GM19455 (cell line): ENCODE measurements around the gene FBRS.
"Not testable (repeated sequence)": the region's sequence is repeated elsewhere in the genome, so short reads cannot be mapped to it uniquely, and the experiment has no call there.

Experiments
- ATAC-seq: cut with Tn5 transposase; IDR thresholded peaks from one replicate; pipeline ENCODE4 v1.9.1; 2021; ENCODE audit not compliant: unreplicated experiment

Gene FBRS

DNA sequence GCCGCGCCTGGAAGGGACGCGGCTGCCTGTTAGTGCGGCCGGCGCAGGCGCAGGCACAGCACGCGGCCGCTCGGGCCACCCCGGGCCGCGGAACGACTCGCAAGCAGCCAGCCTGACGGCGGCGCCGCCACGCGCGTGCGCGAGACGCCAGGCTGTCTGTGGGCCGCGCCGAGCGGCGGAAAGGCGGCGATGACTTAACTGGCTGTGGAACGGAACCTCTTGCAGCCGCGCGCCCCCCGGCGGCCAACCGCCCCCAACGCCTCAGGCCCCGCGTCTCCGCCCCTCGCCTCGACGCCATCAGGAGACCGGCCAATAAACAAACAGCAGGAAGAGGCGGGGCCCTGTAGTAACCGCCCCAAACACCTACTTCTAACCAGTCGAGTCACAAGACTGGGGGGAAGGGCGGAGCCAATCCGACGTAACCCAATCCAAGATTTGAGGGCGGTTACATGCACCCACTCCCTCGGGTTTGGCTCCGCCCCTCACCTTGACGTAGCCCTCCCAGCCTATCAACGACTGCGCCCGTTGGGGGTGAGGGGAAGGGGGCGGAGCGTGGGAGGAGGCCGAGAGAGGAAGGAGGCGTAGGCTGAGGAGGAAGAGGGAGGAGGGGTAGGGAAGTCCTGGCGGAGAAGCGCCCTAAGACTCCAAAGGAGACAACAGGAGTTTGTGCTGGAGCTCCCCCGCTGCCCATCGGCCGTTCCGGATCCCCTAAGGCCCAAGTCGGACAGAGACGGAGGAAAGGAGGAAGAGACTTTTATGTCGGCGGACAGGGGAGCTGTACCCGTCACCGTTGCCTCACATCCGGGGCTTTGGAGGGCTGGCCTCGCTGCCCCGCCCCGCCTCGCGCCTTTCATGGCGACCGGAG lies at the start of gene FBRS:
Gene FBRS (plus strand): TSS at position 566 of the 865 bp plus-strand sequence. CDS start 1,088 bp downstream, outside the sequence.
- ATAC-seq, result peak; percentile 76

DNA sequence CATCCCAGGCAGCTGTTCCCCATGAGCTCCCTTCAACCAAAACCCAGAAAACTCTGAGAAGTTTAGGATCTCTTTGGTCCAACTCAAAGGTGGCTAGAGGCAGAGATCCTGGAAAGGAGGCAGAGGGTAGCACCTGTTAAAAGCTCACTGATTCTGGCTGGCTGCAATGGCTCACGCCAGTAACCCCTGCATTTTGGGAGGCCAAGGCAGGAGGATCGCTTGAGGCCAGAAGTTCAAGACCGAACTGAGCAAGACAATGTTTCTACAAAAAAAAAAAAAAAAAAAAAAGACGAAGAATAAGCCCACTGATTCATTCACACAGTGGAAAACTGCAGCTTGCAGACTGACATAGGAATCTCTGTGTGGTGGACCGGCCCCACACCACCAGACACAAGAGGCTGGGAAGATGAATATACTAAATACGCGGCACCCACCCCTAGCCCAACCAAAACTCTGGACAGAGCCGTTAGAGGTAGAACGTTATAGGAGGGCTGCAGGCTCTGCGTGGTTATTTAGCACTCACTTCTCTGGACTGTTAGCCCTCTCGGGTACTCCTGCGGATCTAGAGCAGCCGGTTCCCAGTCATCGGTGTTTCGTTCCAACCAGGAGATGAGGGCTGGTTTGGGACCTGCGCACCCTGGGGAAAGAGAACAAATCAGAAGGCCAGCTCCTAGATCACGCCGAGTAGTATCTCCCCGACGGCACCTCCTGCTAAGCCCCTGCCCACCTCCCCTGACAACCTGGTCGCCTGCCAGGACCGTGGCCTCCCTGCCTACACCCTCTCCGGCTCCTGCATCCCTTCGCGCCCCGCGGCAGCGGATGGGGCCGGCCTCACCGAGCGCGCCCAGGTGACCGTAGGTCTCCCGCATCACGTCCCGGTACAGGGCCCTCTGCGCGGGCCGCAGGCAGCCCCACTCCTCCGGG lies 49.0 kb upstream of the FBRS start:
- peak; percentile 17 for ATAC-seq

DNA sequence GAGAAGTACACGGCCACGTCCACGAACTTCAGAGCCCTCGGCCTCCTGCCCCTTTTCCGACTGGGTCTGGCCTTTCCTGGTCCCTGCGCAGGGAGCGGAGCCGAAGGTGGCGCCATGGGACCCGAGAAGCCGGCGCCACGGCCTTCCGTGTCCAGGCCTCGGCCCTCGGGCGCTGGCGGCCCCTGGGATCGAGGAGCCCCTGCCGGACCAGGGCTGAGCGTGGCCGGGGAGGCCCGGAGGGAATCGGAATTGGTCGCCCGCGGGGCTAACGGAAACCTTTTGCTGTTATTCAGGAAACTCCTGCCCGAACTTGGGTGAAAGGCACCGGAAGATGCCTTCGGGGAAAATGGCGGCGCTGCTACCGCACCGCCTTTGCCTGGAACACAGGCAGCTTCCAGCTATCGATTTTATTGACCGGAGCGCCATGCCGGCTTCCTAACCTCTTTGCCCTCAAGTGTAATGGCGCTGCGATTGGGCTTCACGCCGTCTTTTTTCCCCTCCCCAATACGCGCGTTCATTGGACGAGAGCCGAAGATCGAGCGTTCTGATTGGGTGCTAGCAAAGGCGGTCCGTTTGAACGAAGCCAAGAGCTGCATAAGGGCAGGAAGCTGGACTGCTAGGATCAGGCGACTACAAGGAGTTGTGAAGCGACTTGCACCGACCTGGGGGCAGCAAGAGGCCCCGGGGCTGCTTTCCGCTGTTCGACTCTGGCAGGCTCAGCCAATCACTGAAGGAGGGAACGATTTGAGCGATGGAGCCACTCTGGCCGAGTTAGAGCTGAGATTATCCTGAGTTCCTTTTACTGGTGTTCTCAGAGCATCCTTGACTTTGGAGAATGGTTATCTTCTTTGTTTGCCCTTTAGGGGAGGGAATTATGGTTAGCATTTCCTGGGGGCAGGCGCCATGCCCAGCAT lies 48.0 kb upstream of the FBRS start, which contains the start of gene ZNF689:
Gene ZNF689 (minus strand): TSS at position 464 of the 914 bp plus-strand sequence. CDS start 348 bp downstream, at position 116.
- peak; percentile 87 for ATAC-seq

DNA sequence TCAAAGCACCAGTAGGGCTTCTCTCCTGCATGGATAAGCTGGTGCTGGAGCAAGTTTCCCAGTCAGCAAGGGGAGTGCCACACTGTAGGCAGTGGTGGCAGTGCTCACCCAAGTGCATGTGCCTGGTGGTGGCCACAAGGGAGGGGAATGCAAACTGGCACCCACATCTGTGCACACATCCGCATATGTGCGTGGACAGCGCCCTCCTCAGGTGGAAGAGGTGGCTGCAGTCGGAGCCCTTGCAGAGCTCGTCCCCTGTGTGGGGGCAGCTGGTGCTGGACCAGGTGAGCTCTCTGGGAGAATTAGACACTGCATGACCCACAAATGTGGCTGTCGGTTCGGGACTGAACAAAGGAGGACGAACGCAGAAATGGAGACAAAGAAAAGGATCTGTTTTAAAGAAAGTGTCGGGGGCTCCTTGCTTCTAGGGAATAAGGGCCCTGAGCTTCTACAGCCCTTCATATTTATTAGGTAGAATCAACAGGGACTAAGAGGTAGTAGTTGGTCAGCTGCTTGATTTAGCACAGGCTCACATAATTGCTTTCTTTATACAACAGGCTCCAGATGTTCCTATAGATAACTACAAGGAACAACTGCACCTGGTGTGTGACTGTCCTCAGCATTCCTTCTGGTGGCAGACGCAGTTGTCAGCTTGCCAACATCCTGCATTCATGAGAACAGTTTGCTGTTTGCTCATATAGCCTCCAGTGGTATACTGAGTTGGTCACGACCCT lies 42.7 kb upstream of the FBRS start:
- no peak for ATAC-seq

DNA sequence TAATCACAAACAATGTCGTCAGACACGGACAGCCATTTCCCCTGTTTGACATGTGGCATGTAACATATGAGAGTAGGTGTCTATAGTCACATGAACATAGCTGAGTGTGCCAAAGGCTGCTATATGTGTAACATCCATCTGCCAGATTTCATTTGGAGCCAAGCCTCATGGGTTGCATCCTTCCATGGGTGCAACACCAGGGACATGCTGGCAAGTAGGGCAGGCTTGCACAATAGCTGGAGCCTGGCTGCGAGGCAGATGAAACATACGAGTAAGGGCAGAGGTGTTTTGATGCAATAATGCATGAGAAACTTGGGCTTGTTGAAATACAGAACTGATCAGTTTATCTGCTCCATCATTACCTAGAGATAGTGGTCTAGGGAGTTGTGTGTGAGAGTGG lies 39.0 kb upstream of the FBRS start:
- no peak for ATAC-seq

DNA sequence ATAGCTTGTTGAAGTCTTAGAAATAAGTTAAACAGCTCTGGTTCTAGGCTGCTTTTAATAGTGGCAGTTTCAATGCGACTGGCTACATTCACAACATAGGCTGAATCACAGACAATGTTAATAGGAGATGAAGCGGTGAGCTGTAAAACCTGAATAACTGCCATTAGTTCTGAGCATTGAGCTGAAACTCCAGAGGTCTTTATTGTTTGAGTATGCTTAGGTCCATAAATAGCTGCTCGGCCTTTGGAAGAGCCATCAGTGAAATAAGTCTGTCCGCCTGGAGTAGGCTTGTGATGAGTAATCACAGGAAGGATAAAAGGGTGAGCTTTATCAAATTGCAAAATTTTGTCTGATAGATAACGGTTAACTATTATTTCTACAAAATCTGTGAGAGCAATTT lies 38.6 kb upstream of the FBRS start:
- ATAC-seq, result no peak

DNA sequence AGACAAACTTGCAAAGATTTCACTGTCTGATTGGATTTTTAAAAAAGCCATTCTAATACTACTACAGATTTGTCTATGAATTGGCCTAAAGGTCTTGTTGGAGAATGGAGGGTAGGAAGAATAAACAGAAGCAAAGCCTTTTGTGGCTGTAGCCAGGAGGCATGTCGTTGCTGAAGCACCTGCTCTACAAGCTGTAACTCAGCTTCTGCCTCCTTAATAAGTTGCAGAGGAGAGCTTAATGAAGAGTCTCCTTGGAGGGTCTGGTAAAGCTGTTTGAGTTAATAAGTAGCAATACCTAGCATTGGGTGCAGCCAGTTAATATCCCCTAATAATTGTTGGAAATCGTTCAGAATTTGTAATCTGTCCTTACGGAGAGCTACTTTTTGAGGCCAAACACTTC lies 38.1 kb upstream of the FBRS start:
- ATAC-seq, result no peak

DNA sequence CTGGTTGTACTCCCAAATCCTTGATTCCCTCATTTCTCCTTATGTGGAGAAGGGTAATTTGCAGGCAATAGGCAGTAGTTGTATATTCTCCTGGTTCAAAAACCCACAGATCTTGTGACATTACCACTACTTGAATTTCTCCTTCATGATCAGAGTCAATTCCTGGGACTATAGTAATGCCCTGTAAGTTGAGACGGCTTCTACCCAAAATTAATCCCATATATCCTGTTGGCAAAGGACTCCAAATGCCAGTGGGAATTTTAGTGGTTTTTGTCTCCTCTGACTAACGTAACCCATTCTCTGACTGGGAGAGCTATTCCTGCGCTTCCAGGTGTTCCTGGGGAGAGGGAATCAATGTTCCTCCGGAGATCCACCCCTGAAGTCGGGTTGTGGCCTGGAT lies 36.5 kb upstream of the FBRS start:
- no peak for ATAC-seq

DNA sequence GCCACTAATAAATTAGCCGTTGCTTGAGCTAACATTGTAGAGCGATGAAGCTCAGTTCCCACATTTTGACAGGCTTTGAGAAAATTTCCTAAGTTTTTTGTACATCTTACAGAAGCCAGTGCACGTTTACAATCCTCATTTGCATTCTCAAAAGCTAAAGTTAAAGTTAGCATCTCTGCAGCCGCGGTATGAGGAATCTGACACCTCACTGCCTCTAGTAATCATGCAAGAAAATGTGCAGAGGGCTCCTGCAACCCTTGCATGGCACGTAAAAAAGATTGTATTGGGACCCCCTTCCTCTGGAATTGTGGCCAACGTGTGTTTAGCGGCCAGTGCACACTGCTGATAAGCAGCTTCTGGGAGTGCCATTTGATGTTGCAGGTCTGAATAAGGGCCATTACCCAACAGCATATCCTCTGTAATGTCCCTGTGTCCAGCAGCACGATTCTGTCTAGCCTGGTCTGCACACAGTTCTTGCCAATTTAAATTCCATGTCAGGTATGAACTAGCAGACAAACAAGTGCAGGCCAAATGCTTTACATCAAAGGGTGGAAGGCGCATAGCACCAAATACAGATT lies 35.7 kb upstream of the FBRS start:
- no peak for ATAC-seq

DNA sequence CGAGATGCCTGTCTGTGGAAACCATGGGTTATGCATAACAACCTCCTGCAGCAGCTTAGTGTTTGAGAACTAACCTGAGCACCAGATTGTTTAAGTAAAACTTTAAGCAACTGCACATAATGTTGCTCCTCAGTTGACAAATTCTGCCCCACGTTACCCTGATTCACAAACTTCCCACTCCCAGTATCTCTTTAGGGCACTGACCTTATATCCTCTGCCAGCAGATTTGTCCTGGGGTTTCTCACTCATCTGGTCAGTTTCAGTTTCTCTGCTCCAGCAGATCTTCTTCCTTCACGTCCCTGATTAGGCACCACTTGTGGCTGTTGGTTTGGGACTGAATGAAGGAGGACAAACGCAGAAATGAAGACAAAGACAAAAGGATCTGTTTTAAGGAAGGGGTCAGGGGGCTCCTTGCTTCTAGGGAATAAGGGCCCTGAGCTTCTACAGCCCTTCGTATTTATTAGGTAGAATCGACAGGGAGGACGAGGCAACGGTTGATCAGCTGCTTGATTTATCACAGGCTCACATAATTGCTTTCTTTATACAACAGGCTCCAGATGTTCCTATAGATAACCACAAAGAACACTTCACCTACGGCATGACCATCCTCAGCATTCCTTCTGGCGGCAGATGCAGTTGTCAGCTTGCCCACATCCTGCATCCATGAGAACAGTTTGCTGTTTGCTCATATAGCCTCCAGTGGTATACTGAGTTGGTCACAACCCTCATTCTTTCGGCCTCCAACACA lies 34.5 kb upstream of the FBRS start:
- ATAC-seq, result no peak

DNA sequence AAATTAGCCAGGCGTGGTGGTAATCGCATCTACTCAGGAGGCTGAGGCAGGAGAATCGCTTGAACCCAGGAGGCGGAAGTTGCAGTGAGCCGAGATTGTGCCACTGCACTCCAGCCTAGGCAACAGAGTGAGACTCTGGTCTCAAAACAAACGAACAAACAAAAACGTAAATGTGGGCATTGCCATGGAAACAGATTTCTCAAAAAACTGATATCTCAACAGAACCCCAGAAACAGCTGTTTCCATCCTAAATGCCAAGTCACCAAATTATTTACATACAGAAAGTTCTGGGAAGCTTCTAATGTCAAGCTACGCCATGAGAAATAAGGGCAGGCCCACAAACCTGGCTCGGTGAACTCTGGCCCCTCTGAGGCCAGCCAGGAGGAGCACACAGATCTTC lies 32.0 kb upstream of the FBRS start:
- no peak for ATAC-seq

DNA sequence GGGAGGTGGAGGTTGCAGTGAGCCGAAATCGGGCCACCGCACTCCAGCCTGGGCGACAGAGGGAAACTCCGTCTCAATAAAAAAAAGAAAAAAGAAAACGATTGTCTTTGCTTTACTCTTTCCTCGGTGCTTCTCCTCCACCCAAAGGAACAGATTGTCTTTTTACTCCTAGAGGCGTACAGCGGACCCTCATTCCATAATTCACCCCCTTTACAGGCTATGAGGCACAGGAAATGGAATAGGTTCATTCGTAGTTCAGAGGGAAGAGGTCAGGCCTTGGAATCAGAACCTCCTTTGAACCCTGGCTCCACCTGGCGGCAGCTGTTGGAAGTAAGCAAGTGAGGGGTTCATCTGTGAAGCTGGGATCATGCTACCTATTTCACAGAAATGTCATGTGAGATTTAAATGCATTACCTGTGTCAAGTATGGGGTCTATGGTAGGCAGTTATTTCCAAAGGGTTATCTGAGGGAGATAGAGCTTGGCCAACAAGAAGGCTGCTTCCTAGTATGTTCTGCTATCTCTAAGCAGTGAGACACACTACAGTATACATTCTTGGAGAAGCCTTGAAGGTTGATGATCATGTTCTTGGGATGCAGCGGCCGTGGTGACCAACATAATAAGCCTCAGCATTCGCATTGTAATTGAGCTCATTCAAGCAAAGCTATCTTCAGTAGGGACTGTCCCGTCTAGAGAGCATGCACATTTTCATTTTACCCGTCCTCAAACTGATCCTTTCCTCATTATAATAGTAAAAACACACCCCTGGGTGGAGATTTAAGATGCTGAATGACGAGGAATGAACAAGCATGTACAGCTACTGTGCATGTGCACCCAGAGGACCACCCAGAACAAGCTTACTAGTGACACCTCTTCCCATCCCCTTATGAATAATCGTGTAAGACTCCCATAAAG lies 29.3 kb upstream of the FBRS start:
- ATAC-seq, result no peak

DNA sequence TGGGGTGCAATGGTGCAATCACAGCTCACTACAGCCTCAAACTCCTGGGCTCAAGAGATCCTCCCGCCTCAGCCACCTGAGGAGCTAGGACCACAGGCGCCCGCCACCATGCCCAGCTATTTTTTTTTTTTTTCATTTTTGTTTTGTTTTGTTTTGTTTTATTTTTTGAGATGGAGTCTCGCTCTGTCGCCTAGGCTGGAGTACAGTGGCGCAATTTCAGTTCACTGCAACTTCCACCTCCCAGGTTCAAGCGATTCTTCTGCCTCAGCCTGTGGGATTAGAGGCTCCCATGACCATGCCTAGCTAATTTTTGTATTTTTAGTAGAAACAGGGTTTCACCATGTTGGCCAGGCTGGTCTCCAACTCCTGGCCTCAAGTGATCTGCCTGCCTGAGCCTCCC lies 25.8 kb upstream of the FBRS start:
- not testable (repeated sequence) for ATAC-seq

DNA sequence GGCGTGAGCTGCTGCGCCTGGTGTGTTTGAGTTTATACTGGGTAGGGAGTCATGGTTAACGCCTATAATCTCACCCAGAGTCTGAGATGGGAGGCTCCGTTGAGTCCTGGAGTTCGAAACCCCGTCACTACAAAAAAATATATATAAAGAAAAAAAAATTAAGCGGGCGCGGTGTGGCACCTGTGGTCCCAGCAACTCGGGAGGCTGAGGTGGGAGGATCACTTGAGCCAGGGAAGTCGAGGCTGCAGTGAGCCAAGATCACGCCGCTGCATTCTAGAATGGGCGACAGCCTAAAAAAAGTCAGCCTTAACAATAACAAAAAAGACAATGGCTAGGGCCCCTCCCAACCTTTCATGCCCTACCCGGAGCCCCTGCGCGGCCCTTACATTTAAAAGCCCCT lies 24.7 kb upstream of the FBRS start:
- ATAC-seq, result no peak

DNA sequence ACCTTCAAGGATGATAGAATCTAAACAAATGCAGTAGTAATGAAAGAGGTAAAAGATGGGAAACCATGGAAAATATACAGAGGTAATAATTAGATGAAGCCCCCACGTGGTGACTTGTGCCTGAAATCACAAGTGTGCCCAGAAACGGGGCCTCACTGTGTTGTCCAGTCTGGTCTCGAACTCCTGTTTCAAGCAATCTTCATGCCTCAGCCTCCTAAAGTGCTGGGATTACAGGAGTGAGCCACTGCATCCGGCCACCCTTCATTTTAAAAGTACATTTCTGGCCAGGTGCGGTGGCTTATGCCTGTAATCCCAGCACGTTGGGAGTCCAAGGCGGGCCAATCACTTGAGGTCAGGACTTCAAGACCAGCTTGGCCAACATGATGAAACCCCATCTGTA lies 21.6 kb upstream of the FBRS start:
- no peak for ATAC-seq

DNA sequence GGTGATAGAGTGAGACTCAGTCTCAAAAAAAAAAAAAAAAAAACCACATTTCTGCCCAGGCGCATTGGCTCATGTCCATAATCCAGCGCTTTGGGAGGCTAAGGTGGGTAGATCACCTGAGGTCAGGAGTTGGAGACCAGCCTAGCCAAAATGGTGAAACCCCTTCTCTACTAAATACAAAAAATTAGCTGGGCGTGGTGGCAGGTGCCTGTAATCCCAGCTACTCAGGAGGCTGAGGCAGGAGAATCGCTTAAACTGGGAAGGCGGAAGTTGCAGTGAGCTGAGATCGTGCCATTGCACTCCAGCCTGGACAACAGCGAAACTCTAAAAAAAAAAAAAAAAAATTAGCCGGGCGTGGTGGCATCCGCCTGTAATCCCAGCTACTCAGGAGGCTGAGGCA lies 21.1 kb upstream of the FBRS start:
- not testable (repeated sequence) for ATAC-seq

DNA sequence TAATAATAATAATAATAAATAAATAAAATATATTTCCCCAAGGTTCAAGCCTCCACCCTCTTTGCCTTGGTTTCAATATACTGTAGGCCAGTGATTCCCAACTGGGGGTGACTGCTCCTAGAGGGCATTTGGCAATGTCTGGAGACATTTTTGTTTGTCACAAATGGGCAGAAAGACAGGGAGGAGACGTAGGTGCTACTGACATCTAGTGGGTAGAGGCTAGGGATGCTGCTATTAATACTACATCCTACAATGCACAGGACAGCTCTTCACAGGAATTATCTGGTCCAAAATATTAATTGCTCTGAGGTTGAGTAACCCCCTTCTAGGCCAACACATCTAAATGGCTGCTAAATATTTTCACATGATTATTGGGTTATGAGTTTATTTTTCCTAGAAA lies 20.3 kb upstream of the FBRS start:
- ATAC-seq, result no peak

DNA sequence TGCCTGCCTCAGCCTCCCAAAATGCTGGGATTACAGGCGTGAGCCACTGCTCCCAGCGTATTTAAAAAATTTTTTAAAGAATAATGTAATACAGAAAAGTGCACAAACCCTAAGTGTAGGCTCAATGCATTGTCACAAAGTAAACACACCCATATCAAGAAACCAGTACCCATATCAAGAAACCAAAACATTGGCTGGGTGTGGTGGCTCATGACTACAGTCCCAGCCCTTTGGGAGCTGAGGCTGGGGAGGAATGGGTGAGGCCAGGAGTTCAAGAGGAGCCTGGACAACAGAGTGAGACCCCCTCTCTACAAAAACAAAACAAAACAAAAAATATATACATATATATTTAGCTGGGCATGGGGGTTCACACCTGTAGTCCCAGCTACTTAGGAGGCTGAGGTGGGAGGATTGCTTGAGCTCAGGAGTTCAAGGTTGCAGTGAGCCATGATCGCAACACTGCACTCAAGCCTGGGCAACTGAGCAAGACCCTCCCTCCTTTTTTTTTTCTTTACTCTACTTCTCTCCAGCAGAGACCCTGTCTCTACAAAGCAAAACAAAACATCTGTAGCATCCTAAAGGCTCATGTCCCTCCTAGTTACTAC lies 16.8 kb upstream of the FBRS start:
- no peak for ATAC-seq
